Measurements from ENCODE around the gene MTMR4.
"Not testable (repeated sequence)": the region's sequence is repeated elsewhere in the genome, so short reads cannot be mapped to it uniquely, and the experiment has no call there.

The MTMR4 gene

GRCh38 chr17:58513965-58514769, at the start of gene MTMR4:
TSS of gene MTMR4 (minus strand) at chr17:58514638. CDS start at chr17:58514407, 231 bp downstream.
- TF ChIP-seq, protein P1, sequence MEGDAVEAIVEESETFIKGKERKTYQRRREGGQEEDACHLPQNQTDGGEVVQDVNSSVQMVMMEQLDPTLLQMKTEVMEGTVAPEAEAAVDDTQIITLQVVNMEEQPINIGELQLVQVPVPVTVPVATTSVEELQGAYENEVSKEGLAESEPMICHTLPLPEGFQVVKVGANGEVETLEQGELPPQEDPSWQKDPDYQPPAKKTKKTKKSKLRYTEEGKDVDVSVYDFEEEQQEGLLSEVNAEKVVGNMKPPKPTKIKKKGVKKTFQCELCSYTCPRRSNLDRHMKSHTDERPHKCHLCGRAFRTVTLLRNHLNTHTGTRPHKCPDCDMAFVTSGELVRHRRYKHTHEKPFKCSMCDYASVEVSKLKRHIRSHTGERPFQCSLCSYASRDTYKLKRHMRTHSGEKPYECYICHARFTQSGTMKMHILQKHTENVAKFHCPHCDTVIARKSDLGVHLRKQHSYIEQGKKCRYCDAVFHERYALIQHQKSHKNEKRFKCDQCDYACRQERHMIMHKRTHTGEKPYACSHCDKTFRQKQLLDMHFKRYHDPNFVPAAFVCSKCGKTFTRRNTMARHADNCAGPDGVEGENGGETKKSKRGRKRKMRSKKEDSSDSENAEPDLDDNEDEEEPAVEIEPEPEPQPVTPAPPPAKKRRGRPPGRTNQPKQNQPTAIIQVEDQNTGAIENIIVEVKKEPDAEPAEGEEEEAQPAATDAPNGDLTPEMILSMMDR (IDR thresholded peaks at IDR 0.05; ENCODE audit: control insufficient read depth, insufficient read depth, low read depth, low read length, missing control alignments) = no peak
- no peak for DNase-seq (ENCODE audit: low read depth)
- peak within 1 kb of the TSS; percentile 81 for H3K4me3 ChIP-seq (ENCODE audit: control insufficient read depth, low read depth, low read length)

- TF ChIP-seq, protein P1 (IDR thresholded peaks at IDR 0.05; ENCODE audit: control insufficient read depth, insufficient read depth, low read depth, low read length, missing control alignments) = no peak
- H3K4me3 ChIP-seq (ENCODE audit: control insufficient read depth, low read depth, low read length) = no peak overlapping the region
- DNase-seq (ENCODE audit: low read depth) = no peak
Measured at GRCh38 chr17:58560511-58560910, 46.1 kb upstream of the MTMR4 start.

GRCh38 chr17:58557981-58558380, 43.5 kb upstream of the MTMR4 start:
- TF ChIP-seq, protein P1 (IDR thresholded peaks at IDR 0.05; ENCODE audit: control insufficient read depth, insufficient read depth, low read depth, low read length, missing control alignments) = no peak
- no peak for DNase-seq (ENCODE audit: low read depth)
- H3K4me3 ChIP-seq (ENCODE audit: control insufficient read depth, low read depth, low read length) = no peak overlapping the region

GRCh38 chr17:58556833-58557250, 42.4 kb upstream of the MTMR4 start:
- H3K4me3 ChIP-seq (ENCODE audit: control insufficient read depth, low read depth, low read length) = no peak overlapping the region
- DNase-seq (ENCODE audit: low read depth) = no peak
- TF ChIP-seq, protein P1 (IDR thresholded peaks at IDR 0.05; ENCODE audit: control insufficient read depth, insufficient read depth, low read depth, low read length, missing control alignments) = no peak

GRCh38 chr17:58555109-58555508, 40.7 kb upstream of the MTMR4 start:
- H3K4me3 ChIP-seq (ENCODE audit: control insufficient read depth, low read depth, low read length); DNase-seq (ENCODE audit: low read depth): not testable (repeated sequence)

DNA sequence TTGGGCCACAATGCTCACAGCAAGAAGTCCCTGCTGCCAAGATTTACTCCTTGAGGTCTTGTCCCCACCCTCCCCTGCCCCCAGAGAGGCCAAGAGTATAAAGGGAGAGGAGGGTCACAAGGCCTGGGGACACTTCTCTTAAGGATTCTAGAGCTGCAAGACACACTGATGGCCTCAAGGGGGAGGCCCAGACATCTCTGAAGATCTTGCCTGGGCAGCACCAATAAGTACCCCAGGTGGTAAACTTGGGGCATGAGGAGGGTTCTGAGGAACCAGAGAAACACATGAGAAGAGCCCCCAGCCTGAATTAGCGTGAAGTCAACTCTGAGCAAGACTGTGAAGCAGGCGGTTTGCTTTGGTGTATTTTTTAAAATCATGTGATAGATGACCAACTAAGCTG, 26.8 kb upstream of the MTMR4 start:
- TF ChIP-seq, protein P1 (IDR thresholded peaks at IDR 0.05; ENCODE audit: control insufficient read depth, insufficient read depth, low read depth, low read length, missing control alignments) = no peak
- no peak overlapping the region for H3K4me3 ChIP-seq (ENCODE audit: control insufficient read depth, low read depth, low read length)
- DNase-seq (ENCODE audit: low read depth) = no peak

GRCh38 chr17:58539698-58540097, 25.3 kb upstream of the MTMR4 start:
- H3K4me3 ChIP-seq (ENCODE audit: control insufficient read depth, low read depth, low read length) = no peak overlapping the region
- TF ChIP-seq, protein P1 (IDR thresholded peaks at IDR 0.05; ENCODE audit: control insufficient read depth, insufficient read depth, low read depth, low read length, missing control alignments) = no peak
- no peak for DNase-seq (ENCODE audit: low read depth)
